Prostate gland (tissue), 2 donors: ENCODE data around the gene TMEM132E. TPM values are rescaled to one million over a fixed set of nuclear protein-coding genes. Genes with fewer than 3 reads are reported as not detected.

ENCODE experiments used
- DNase-seq: peaks from one replicate; pipeline ENCODE4 v3.0.0-alpha.2; 2019; ENCODE audit warnings: low spot score
- H3K27ac ChIP-seq, 2 donors: fragments of 200-600 bp; sonication (generic); 2 replicates each; pipeline ENCODE4 v1.5.1; 2017 to 2019
- H3K27me3 ChIP-seq: fragments of 200-600 bp; sonication (generic); replicated peaks from 2 replicates; pipeline ENCODE4 v1.5.1; 2019; ENCODE audit not compliant: insufficient read depth
- H3K36me3 ChIP-seq, 2 donors: fragments of 200-600 bp; sonication (generic); 1 replicate in 1 of 2; 2 replicates in 1 of 2; pipeline versions ENCODE4 v1.5.1 to v1.8.1; 2017 to 2019
- H3K4me1 ChIP-seq: fragments of 200-600 bp; sonication (generic); replicated peaks from 2 replicates; pipeline ENCODE4 v1.5.1; 2019
- H3K4me3 ChIP-seq, 2 donors: fragments of 200-600 bp; sonication (generic); 2 replicates each; pipeline ENCODE4 v1.5.1; 2017 to 2019
- H3K9me3 ChIP-seq: fragments of 200-600 bp; sonication (generic); 2 replicates; pipeline ENCODE4 v1.5.1; 2017
- POLR2A ChIP-seq: fragments of 450-650 bp; IDR thresholded peaks from one replicate; pipeline ENCODE4 v1.6.1; 2016; ENCODE audit warnings: antibody characterized with exemption, mild to moderate bottlenecking
- POLR2AphosphoS5 ChIP-seq: sonication (generic); formaldehyde crosslinking; IDR thresholded peaks from one replicate; pipeline ENCODE4 v1.6.1; 2017; ENCODE audit warnings: antibody characterized with exemption
- WGBS: methylation state at CpG from one replicate; pipeline ENCODE4 v1.1.5; 2018; 5-methylcytosine and 5-hydroxymethylcytosine counted together
- intact Hi-C: fragments of 100-400 bp; cut with DNase I; formaldehyde crosslinking; loops from one replicate; pipeline ENCODE4 v1.14.2; 2022
- total RNA-seq, 2 donors: library from RNA; depleted of rRNA; stranded (reverse); fragments of >200 nt; gene quantifications; one replicate each; pipeline ENCODE4 v1.1.0, GENCODE V29; 2016
- TF ChIP-seq, protein P1 (sequence below), 4 experiments: fragments of 200-600 bp in 2 of 4; fragments of 450-650 bp in 2 of 4; sonication (generic) in 2 of 4; IDR thresholded peaks; 1 replicate in 3 of 4; 2 replicates in 1 of 4; pipeline ENCODE4 v1.5.1; 2016 to 2019; ENCODE audit warnings: antibody characterized with exemption in 4 of 4, mild to moderate bottlenecking in 2 of 4, moderate library complexity in 2 of 4

TMEM132E gene
- total RNA-seq, 2 donors from 2014 or later: 1.0 TPM; not detected in 1

DNA sequence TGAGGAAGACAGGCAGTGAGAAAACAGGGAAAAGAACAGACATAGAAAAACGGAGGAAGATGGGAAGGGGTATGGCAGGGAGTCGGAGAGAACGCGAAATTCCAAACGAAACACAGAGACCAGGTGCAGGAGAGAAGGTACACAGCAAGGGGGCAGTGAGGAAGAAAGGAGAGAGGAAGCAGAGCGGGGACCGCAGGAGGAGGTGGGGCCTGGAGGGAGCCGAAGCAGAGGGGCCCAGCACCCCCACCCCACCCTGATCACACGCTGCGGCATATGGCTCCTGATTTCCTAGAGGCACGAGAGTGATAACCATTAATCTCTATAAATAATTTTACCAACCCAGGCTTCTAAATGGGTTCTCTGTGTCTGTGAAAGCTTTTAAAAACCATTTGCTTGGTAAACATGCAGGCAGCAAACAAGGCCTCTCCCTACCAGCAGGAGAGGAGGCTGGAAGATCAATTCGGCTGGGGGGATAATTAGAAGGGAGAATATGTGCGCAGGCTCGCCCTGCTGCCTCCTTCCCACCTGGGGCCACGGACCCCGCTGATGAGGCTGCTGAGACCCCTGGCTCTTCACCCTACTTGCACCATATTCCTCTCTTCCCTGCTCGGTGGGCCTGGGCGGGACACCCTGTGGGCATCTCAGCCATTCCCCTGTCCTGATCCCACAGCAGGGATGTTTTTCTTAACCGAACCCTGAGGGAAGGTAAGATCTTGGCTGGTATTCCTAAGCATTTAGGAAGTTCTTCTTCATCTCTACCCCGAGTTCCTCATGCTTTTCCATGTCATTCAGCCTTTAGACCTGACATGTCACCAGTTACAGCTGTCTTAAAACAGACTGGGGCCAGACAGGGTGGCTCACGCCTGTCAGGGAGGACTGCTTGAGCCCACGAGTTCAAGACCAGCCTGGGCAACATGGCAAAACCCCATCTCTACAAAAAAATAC is 86.7 kb downstream of the TMEM132E start:
- TF ChIP-seq POLR2AphosphoS5: no peak
- no peak for TF ChIP-seq POLR2A
- TF ChIP-seq, protein P1, sequence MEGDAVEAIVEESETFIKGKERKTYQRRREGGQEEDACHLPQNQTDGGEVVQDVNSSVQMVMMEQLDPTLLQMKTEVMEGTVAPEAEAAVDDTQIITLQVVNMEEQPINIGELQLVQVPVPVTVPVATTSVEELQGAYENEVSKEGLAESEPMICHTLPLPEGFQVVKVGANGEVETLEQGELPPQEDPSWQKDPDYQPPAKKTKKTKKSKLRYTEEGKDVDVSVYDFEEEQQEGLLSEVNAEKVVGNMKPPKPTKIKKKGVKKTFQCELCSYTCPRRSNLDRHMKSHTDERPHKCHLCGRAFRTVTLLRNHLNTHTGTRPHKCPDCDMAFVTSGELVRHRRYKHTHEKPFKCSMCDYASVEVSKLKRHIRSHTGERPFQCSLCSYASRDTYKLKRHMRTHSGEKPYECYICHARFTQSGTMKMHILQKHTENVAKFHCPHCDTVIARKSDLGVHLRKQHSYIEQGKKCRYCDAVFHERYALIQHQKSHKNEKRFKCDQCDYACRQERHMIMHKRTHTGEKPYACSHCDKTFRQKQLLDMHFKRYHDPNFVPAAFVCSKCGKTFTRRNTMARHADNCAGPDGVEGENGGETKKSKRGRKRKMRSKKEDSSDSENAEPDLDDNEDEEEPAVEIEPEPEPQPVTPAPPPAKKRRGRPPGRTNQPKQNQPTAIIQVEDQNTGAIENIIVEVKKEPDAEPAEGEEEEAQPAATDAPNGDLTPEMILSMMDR (IDR thresholded peaks at IDR 0.05): no peak
- Histone ChIP-seq H3K27me3 (no peaks in the 10 kb centered on the region), H3K27ac (no peak overlapping the region), H3K4me3 (no peak overlapping the region), H3K9me3 (no peaks in the 10 kb centered on the region), H3K4me1 (no peaks in the 10 kb centered on the region), H3K36me3 (no peaks in the 10 kb centered on the region)
- WGBS: 32% methylated on average over 22 of the region's 22 CpGs
- intact Hi-C loops: no loop called here
- no peak for DNase-seq

DNA sequence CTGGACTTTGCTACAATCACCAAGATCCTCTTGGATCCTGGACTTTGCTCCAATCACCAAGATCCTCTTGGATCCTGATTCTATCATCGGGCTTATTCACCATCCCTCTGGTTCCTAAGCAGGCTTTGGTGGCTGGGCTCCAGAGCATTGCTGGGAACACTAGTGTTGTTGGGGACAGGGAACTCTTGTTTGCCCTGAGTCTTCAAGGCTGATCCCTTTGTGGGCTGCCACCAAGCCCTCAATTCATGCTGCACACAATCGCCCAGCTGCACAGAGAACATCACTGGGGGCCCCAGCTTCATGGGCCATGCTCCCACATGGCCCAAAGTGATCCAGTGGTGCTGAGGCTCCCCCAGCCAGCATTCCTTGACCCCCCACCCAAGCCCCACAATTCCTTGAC is 88.3 kb downstream of the TMEM132E start:
- no peaks in the 10 kb centered on the region for H3K36me3 ChIP-seq
- no peaks in the 10 kb centered on the region for H3K9me3 ChIP-seq
- no peaks in the 10 kb centered on the region for H3K4me1 ChIP-seq
- TF ChIP-seq POLR2AphosphoS5 (no peak), POLR2A (no peak)
- TF ChIP-seq, protein P1 (IDR thresholded peaks at IDR 0.05): no peak
- no peak overlapping the region for H3K27ac ChIP-seq
- H3K4me3 ChIP-seq: no peak overlapping the region
- no peak for DNase-seq
- WGBS: 84% methylated on average over 2 of the region's 2 CpGs
- no peaks in the 10 kb centered on the region for H3K27me3 ChIP-seq
- intact Hi-C loops: no loop called here

DNA sequence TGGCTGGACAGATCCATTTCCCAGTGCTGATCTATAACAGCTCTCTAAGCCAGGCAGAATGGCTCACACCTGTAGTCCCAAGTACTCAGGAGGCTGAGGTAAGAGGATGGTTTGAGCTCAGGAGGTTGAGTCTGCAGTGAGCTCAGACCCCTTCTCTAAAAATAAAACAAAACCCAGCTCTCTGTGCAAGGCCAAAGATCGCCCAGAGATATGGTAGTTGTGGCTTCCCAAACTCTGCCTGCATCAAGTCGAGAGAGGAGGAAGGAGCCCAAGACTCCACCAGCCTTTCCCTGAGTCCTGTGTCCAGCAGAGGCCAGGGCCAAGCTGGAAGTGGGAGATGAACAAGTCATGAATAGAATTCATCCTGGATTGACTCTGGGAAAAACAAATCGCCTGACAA is 88.8 kb downstream of the TMEM132E start:
- no peak for TF ChIP-seq POLR2AphosphoS5
- no peak for TF ChIP-seq POLR2A
- TF ChIP-seq, protein P1 (IDR thresholded peaks at IDR 0.05): no peak
- Histone ChIP-seq H3K27me3 (no peaks in the 10 kb centered on the region), H3K4me1 (no peaks in the 10 kb centered on the region), H3K4me3 (no peak overlapping the region), H3K27ac (no peak overlapping the region), H3K9me3 (no peaks in the 10 kb centered on the region), H3K36me3 (no peaks in the 10 kb centered on the region)
- DNase-seq: no peak
- WGBS: 84% methylated on average over 3 of the region's 3 CpGs
- intact Hi-C loops: no loop called here

DNA sequence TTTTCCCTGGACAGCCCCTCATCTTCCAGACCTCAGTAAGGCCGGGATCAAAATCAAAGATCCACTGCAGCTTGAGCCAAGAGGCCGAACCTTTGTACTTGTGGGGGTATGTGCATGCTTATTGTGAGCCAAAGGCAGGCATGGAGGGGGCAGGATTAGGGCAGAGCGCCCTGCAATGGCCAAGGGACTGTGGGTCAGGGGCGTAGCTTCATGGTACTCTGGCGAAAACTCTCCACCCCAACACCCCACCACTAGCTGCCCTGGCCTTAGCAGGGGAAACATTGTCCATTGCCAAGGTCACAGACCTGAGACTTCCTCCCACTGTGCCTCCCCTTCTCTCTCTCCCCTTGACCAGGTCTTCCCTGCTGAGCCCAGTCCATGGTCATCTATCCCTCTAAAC is 90.1 kb downstream of the TMEM132E start:
- no peak for DNase-seq
- no peaks in the 10 kb centered on the region for H3K27me3 ChIP-seq

More for the DNA sequence above, 90.1 kb downstream of the TMEM132E start:
- no peaks in the 10 kb centered on the region for H3K9me3 ChIP-seq
- TF ChIP-seq POLR2AphosphoS5 (no peak), POLR2A (no peak)
- TF ChIP-seq, protein P1 (IDR thresholded peaks at IDR 0.05): no peak
- H3K4me3 ChIP-seq: no peak overlapping the region
- no peak overlapping the region for H3K27ac ChIP-seq
- intact Hi-C loops: no loop called here
- H3K36me3 ChIP-seq: no peaks in the 10 kb centered on the region
- 59% methylated on average over 5 of the region's 5 CpGs for WGBS
- no peaks in the 10 kb centered on the region for H3K4me1 ChIP-seq
